ENCODE data around the gene WDR86. TPM values are rescaled to one million over a fixed set of nuclear protein-coding genes. Genes with fewer than 3 reads are reported as not detected.
A peak's percentile ranks its signal among the peaks of the same experiment; 100 is the strongest.

WDR86 gene
- total and polyA plus RNA-seq, 2 of the 8 experiments (the other 6 are each of a cell fraction or from before 2014, with no cell fraction given), result 12.7 to 15.8 TPM

DNA sequence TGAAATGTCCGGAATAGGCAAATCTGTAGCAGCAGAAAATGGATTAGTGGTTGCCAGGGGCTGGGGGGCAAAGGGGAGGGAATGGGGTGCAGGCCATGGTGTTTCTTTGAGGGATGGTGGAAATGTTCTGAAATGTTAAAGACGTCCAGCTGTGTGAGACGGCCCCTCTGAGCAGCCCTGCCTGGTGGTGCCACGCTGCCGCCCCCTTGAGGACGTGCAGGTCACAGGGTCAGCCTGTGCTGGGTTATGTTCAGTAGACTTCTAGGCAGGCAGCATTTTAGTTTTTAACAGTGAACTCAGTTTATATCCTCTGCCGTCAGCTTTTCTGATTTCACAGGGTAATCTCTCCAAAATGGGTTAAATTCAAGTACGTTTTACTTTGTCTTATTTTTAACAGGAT, 58.8 kb downstream of the WDR86 start:
- Histone ChIP-seq H3K36me3 (ENCODE audit: control insufficient read depth in 2 of 4, insufficient read depth in 4 of 4, low read length in 3 of 4) (peaks cover 0 to 43% (median 25%) of the 10 kb centered on the region in 4 experiments; a peak in 7 of 8 replicates), H2BK12ac (ENCODE audit: low read depth, low read length) (no peak overlapping the region), H4K20me1 (replicated peaks in 1 of 2; ENCODE audit: control insufficient read depth in 1 of 2, insufficient read depth in 2 of 2, low read length in 2 of 2) (peaks cover 3 to 6% of the 10 kb centered on the region in 2 experiments), H3K9ac (replicated peaks in 1 of 4; ENCODE audit: extremely low read depth in 1 of 4, low read depth in 3 of 4, low read length in 3 of 4) (no peak overlapping the region), H3K4me2 (ENCODE audit: insufficient read depth in 1 of 2, low read depth in 2 of 2, low read length in 2 of 2) (no peak overlapping the region), H2AFZ (ENCODE audit: low read length) (no peak overlapping the region), H3K23me2 (ENCODE audit: low read depth, low read length) (no peaks in the 10 kb centered on the region), H3K27me3 (replicated peaks in 1 of 4; ENCODE audit: control insufficient read depth in 3 of 4, extremely low read depth in 1 of 4, insufficient read depth in 3 of 4, low read length in 3 of 4) (no peaks in the 10 kb centered on the region), H3K4ac (replicated peaks; ENCODE audit: insufficient read length, low read depth, low read length) (no peak overlapping the region), H3K18ac (ENCODE audit: extremely low read depth, low read length) (no peak overlapping the region), H2BK15ac (ENCODE audit: low read length) (no peak overlapping the region), H3K4me3 (ENCODE audit: extremely low read depth in 1 of 4, insufficient read depth in 2 of 4, low read depth in 3 of 4, low read length in 4 of 4) (no peak overlapping the region), H2BK5ac (ENCODE audit: low read depth, low read length) (no peak overlapping the region), H3K79me1 (ENCODE audit: low read depth, low read length) (no peaks in the 10 kb centered on the region), H3K14ac (ENCODE audit: insufficient read length) (no peak overlapping the region), H3K23ac (ENCODE audit: insufficient read length) (no peak overlapping the region), H3K56ac (replicated peaks; ENCODE audit: insufficient read length, low read depth, low read length) (no peak overlapping the region), H4K5ac (ENCODE audit: insufficient read length, low read depth, low read length) (no peak overlapping the region), H3K79me2 (ENCODE audit: control insufficient read depth in 1 of 2, insufficient read depth in 2 of 2, low read length in 2 of 2) (no peaks in the 10 kb centered on the region), H3K4me1 (replicated peaks in 1 of 4; ENCODE audit: control insufficient read depth in 3 of 4, insufficient read depth in 4 of 4, low read length in 3 of 4) (no peaks in the 10 kb centered on the region), H3K9me3 (ENCODE audit: insufficient read depth in 2 of 2, low read depth in 1 of 2, low read length in 1 of 2) (no peaks in the 10 kb centered on the region), H4K91ac (replicated peaks; ENCODE audit: insufficient read length, low read length) (no peak overlapping the region), H2BK20ac (ENCODE audit: low read length) (no peak overlapping the region), H2AK5ac (ENCODE audit: low read depth, low read length) (no peak overlapping the region), H4K8ac (ENCODE audit: extremely low read depth, insufficient read depth, low read length) (no peak overlapping the region), H3K27ac (ENCODE audit: low read depth, low read length) (no peak overlapping the region), H2BK120ac (replicated peaks; ENCODE audit: low read depth, low read length) (no peak overlapping the region)
- 69% methylated on average over 8 of the region's 8 CpGs; no CpG with 5 or more reads in 1 of the 2 experiments for WGBS, 2 experiments (ENCODE audit: extremely low coverage in 1 of 2, insufficient coverage in 1 of 2, insufficient read length in 1 of 2, insufficient replicate concordance in 2 of 2, low coverage in 1 of 2, low lambda C conversion rate in 2 of 2, missing lambda C conversion rate in 1 of 2)
- ChIA-PET CTCF (ENCODE audit: partially characterized antibody) (interaction anchor here (0.8 to 8.0 kb wide), 30 partner anchors 9 to 406 kb away, joined by 3 to 161 read pairs (median 4); partner anchors contain the start of gene NUB1), POLR2A (ENCODE audit: partially characterized antibody) (interaction anchor here (1.0 kb wide), 1 partner anchor 35 kb away, joined by 8 read pairs; no protein-coding TSS in a partner anchor)
- DNase-seq (ENCODE audit: low read depth in 1 of 2, low spot score in 2 of 2), result peak in 1 of 2 experiments; percentile 77
- no peak for FAIRE-seq
- TF ChIP-seq, protein P1, sequence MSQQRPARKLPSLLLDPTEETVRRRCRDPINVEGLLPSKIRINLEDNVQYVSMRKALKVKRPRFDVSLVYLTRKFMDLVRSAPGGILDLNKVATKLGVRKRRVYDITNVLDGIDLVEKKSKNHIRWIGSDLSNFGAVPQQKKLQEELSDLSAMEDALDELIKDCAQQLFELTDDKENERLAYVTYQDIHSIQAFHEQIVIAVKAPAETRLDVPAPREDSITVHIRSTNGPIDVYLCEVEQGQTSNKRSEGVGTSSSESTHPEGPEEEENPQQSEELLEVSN (IDR thresholded peaks at IDR 0.05), result no peak
- TF ChIP-seq RXRA (IDR thresholded peaks at IDR 0.05; ENCODE audit: insufficient read depth, low read depth, low read length), result no peak
- no peak for TF ChIP-seq NRF1 (IDR thresholded peaks at IDR 0.05; ENCODE audit: low read depth, low read length)
- TF ChIP-seq RAD21 (IDR thresholded peaks at IDR 0.05 in 1 of 2, conservative IDR thresholded peaks at IDR 0.05 in 1 of 2; ENCODE audit: low read depth in 2 of 2, low read length in 2 of 2), result peak; percentile 54 to 61
- TF ChIP-seq ATF3 (IDR thresholded peaks at IDR 0.05; ENCODE audit: insufficient read depth, low read depth, low read length), result no peak
- TF ChIP-seq SRF (IDR thresholded peaks at IDR 0.05; ENCODE audit: low read depth, low read length), result no peak
- no peak for TF ChIP-seq BACH1 (IDR thresholded peaks at IDR 0.05; ENCODE audit: low read length)
- TF ChIP-seq EGR1 (IDR thresholded peaks at IDR 0.05; ENCODE audit: borderline replicate concordance, low read depth, low read length), result no peak
- no peak for TF ChIP-seq GTF2F1 (IDR thresholded peaks at IDR 0.05; ENCODE audit: borderline replicate concordance, low read depth, low read length)
- no peak for TF ChIP-seq SAP30 (IDR thresholded peaks at IDR 0.05; ENCODE audit: insufficient read depth, insufficient replicate concordance, low read length)
